ENCODE data around the gene NDUFS1. TPM values are rescaled to one million over a fixed set of nuclear protein-coding genes. Genes with fewer than 3 reads are reported as not detected.
"Not testable (repeated sequence)": the region's sequence is repeated elsewhere in the genome, so short reads cannot be mapped to it uniquely, and the experiment has no call there.

NDUFS1 gene
- total and polyA plus RNA-seq, 2 donors (not counting 1 experiment from before 2014, with no cell fraction given), result 12.3 to 46.3 TPM

DNA sequence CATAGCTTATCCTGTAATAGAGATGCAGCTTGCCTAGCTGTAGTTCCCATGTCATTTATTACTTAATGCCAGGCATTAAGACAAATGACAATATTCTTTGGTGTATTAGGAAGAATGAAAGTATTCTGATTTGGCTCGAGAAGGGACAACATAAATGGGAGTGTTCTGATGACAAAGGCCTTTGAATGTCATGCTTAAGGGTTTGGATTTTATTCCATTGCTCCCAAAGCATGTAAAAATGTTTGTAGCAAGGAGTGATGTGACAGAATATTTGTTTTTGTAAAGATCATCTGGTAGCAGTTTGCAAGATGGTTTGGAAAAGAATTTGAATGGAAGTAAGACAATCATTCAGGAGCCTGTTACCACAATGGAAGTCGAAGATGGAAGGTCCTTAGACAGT is 30.9 kb upstream of the NDUFS1 start:
- H3K9ac ChIP-seq (ENCODE audit: low read length), result no peak overlapping the region
- Mint-ChIP-seq H3K27me3 (peaks cover 23% of the 10 kb centered on the region), H3K9me3 (ENCODE audit: insufficient read depth) (no peaks in the 10 kb centered on the region), H3K4me1 (no peaks in the 10 kb centered on the region), H3K4me3 (no peak overlapping the region), H3K27ac (no peak overlapping the region)
- H3K79me2 ChIP-seq (ENCODE audit: control insufficient read depth, insufficient read depth, low read length), result no peaks in the 10 kb centered on the region
- no peak overlapping the region for H3K4me3 ChIP-seq (ENCODE audit: control extremely low read depth in 1 of 5, extremely low read depth in 1 of 5, insufficient read depth in 1 of 5, low read depth in 2 of 5, low read length in 4 of 5)
- TF ChIP-seq EZH2 (IDR thresholded peaks at IDR 0.05; ENCODE audit: borderline replicate concordance, insufficient read depth, low read depth, low read length, poor library complexity, severe bottlenecking), result no peak
- TF ChIP-seq, protein P1, sequence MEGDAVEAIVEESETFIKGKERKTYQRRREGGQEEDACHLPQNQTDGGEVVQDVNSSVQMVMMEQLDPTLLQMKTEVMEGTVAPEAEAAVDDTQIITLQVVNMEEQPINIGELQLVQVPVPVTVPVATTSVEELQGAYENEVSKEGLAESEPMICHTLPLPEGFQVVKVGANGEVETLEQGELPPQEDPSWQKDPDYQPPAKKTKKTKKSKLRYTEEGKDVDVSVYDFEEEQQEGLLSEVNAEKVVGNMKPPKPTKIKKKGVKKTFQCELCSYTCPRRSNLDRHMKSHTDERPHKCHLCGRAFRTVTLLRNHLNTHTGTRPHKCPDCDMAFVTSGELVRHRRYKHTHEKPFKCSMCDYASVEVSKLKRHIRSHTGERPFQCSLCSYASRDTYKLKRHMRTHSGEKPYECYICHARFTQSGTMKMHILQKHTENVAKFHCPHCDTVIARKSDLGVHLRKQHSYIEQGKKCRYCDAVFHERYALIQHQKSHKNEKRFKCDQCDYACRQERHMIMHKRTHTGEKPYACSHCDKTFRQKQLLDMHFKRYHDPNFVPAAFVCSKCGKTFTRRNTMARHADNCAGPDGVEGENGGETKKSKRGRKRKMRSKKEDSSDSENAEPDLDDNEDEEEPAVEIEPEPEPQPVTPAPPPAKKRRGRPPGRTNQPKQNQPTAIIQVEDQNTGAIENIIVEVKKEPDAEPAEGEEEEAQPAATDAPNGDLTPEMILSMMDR (IDR thresholded peaks at IDR 0.05), result no peak
- WGBS (ENCODE audit: insufficient coverage), result 100% methylated on average over 1 of the region's 2 CpGs
- no peaks in the 10 kb centered on the region for H4K20me1 ChIP-seq (ENCODE audit: control insufficient read depth, insufficient read depth, low read length, poor library complexity, severe bottlenecking)
- H3K9me3 ChIP-seq (ENCODE audit: control extremely low read depth in 1 of 3, control insufficient read depth in 2 of 3, insufficient read depth in 1 of 3, low read length in 2 of 3), result no peaks in the 10 kb centered on the region
- ChIA-PET POLR2A (no interaction called here), CTCF (interaction anchor here (1.5 kb wide), 1 partner anchor 26 kb away, joined by 4 read pairs; no protein-coding TSS in a partner anchor)
- intact Hi-C loops (cut with micrococcal nuclease), result no loop called here
- H2AFZ ChIP-seq (ENCODE audit: insufficient read depth, low read depth, low read length, poor library complexity, severe bottlenecking), result no peak overlapping the region
- no peaks in the 10 kb centered on the region for H3K27me3 ChIP-seq (replicated peaks in 1 of 4; ENCODE audit: control extremely low read depth in 1 of 4, control insufficient read depth in 3 of 4, insufficient read depth in 4 of 4, low read length in 3 of 4)
- H3K36me3 ChIP-seq (replicated peaks in 1 of 2; ENCODE audit: control extremely low read depth in 1 of 2, control insufficient read depth in 1 of 2, extremely low read depth in 1 of 2, insufficient read depth in 2 of 2, low read length in 1 of 2), result no peaks in the 10 kb centered on the region
- DNase-seq (no peak), ATAC-seq (ENCODE audit: low read depth) (no peak)
- H3K27ac ChIP-seq (ENCODE audit: low read length in 2 of 2), result no peak overlapping the region
- H3K4me2 ChIP-seq (replicated peaks; ENCODE audit: low read depth, low read length, poor library complexity, severe bottlenecking), result no peak overlapping the region
- H3K4me1 ChIP-seq (ENCODE audit: control insufficient read depth in 2 of 2, insufficient read depth in 2 of 2, low read length in 2 of 2), result no peaks in the 10 kb centered on the region

DNA sequence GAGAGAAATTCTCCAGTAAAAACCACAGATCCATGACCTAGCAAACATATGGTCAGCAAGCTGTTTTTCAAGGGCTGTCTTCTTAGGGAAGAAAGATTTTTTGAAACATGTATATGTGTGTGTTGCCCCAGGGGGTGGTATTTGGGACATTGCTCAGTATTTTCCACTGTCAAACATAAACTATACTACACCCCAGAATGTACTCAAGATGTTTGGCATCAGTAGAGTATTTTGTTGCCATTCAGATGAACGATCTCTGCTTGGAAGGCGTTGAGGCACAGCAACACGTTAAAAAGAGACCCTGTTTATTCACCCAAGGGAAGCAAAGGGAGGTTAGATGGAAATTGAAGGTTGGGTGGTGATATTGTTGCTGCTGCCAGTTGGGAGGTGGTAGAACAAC is 30.4 kb upstream of the NDUFS1 start:
- Histone ChIP-seq H4K20me1 (ENCODE audit: control insufficient read depth, insufficient read depth, low read length, poor library complexity, severe bottlenecking) (no peaks in the 10 kb centered on the region), H3K9ac (ENCODE audit: low read length) (no peak overlapping the region), H3K4me2 (replicated peaks; ENCODE audit: low read depth, low read length, poor library complexity, severe bottlenecking) (no peak overlapping the region), H3K27me3 (replicated peaks in 1 of 4; ENCODE audit: control extremely low read depth in 1 of 4, control insufficient read depth in 3 of 4, insufficient read depth in 4 of 4, low read length in 3 of 4) (no peaks in the 10 kb centered on the region), H3K79me2 (ENCODE audit: control insufficient read depth, insufficient read depth, low read length) (no peaks in the 10 kb centered on the region), H3K9me3 (ENCODE audit: control extremely low read depth in 1 of 3, control insufficient read depth in 2 of 3, insufficient read depth in 1 of 3, low read length in 2 of 3) (no peaks in the 10 kb centered on the region), H2AFZ (ENCODE audit: insufficient read depth, low read depth, low read length, poor library complexity, severe bottlenecking) (no peak overlapping the region), H3K27ac (ENCODE audit: low read length in 2 of 2) (no peak overlapping the region), H3K4me3 (ENCODE audit: control extremely low read depth in 1 of 5, extremely low read depth in 1 of 5, insufficient read depth in 1 of 5, low read depth in 2 of 5, low read length in 4 of 5) (no peak overlapping the region), H3K36me3 (replicated peaks in 1 of 2; ENCODE audit: control extremely low read depth in 1 of 2, control insufficient read depth in 1 of 2, extremely low read depth in 1 of 2, insufficient read depth in 2 of 2, low read length in 1 of 2) (no peaks in the 10 kb centered on the region), H3K4me1 (ENCODE audit: control insufficient read depth in 2 of 2, insufficient read depth in 2 of 2, low read length in 2 of 2) (no peaks in the 10 kb centered on the region)
- Mint-ChIP-seq H3K9me3 (ENCODE audit: insufficient read depth) (no peaks in the 10 kb centered on the region), H3K4me3 (no peak overlapping the region), H3K27ac (no peak overlapping the region), H3K27me3 (peaks cover 21% of the 10 kb centered on the region), H3K4me1 (no peaks in the 10 kb centered on the region)
- CTCF ChIA-PET, result interaction anchor here (1.5 kb wide), 1 partner anchor 25 kb away, joined by 4 read pairs; no protein-coding TSS in a partner anchor
- WGBS (ENCODE audit: insufficient coverage), result no CpG with 5 or more reads among the region's 3 CpGs
- POLR2A ChIA-PET, result no interaction called here
- no peak for DNase-seq
- intact Hi-C loops (cut with micrococcal nuclease), result no loop called here
- ATAC-seq (ENCODE audit: low read depth), result no peak
- TF ChIP-seq, protein P1 (IDR thresholded peaks at IDR 0.05), result no peak
- TF ChIP-seq EZH2 (IDR thresholded peaks at IDR 0.05; ENCODE audit: borderline replicate concordance, insufficient read depth, low read depth, low read length, poor library complexity, severe bottlenecking), result no peak

- H3K79me2 ChIP-seq (ENCODE audit: control insufficient read depth, insufficient read depth, low read length); intact Hi-C loops (cut with micrococcal nuclease); H3K4me3 ChIP-seq (ENCODE audit: control extremely low read depth in 1 of 5, extremely low read depth in 1 of 5, insufficient read depth in 1 of 5, low read depth in 2 of 5, low read length in 4 of 5); H3K9me3 Mint-ChIP-seq (ENCODE audit: insufficient read depth); H3K9ac ChIP-seq (ENCODE audit: low read length); ATAC-seq (ENCODE audit: low read depth); H3K4me1 ChIP-seq (ENCODE audit: control insufficient read depth in 2 of 2, insufficient read depth in 2 of 2, low read length in 2 of 2); H3K36me3 ChIP-seq (replicated peaks in 1 of 2; ENCODE audit: control extremely low read depth in 1 of 2, control insufficient read depth in 1 of 2, extremely low read depth in 1 of 2, insufficient read depth in 2 of 2, low read length in 1 of 2); H3K27ac Mint-ChIP-seq; H3K27me3 ChIP-seq (replicated peaks in 1 of 4; ENCODE audit: control extremely low read depth in 1 of 4, control insufficient read depth in 3 of 4, insufficient read depth in 4 of 4, low read length in 3 of 4); H3K27ac ChIP-seq (ENCODE audit: low read length in 2 of 2); H2AFZ ChIP-seq (ENCODE audit: insufficient read depth, low read depth, low read length, poor library complexity, severe bottlenecking); CTCF ChIA-PET; H3K4me3 Mint-ChIP-seq; H3K4me1 Mint-ChIP-seq; DNase-seq; H3K4me2 ChIP-seq (replicated peaks; ENCODE audit: low read depth, low read length, poor library complexity, severe bottlenecking); H3K27me3 Mint-ChIP-seq; H4K20me1 ChIP-seq (ENCODE audit: control insufficient read depth, insufficient read depth, low read length, poor library complexity, severe bottlenecking); H3K9me3 ChIP-seq (ENCODE audit: control extremely low read depth in 1 of 3, control insufficient read depth in 2 of 3, insufficient read depth in 1 of 3, low read length in 2 of 3): not testable (repeated sequence)
- WGBS (ENCODE audit: insufficient coverage), result 100% methylated on average over 4 of the region's 6 CpGs
- POLR2A ChIA-PET, result interaction anchor here (0.7 kb wide), 1 partner anchor 20 kb away, joined by 3 read pairs; no protein-coding TSS in a partner anchor
Measured at GRCh38 chr2:206181526-206181925, 22.3 kb upstream of the NDUFS1 start.

Measured in B cell (primary cell).